GM12878 (cell line): ENCODE results near the gene CALM3. TPM values are rescaled to one million over a fixed set of nuclear protein-coding genes. Genes with fewer than 3 reads are reported as not detected.
A peak's percentile ranks its signal among the peaks of the same experiment; 100 is the strongest.

Experiments
- BCL3 ChIP-seq: IDR thresholded peaks from 2 replicates; pipeline ENCODE4 v1.6.1; 2011; ENCODE audit warnings: borderline replicate concordance, low read depth, mild to moderate bottlenecking, moderate library complexity, low read length; ENCODE audit not compliant: insufficient read depth, poor library complexity, severe bottlenecking
- CBX3 ChIP-seq: fragments of 200-600 bp; sonication (generic); IDR thresholded peaks from 2 replicates; pipeline ENCODE4 v1.6.1; 2016; ENCODE audit warnings: low read depth, borderline replicate concordance
- CHD4 ChIP-seq: fragments of 200-600 bp; sonication (generic); IDR thresholded peaks from 2 replicates; pipeline ENCODE4 v1.6.1; 2016; ENCODE audit warnings: mild to moderate bottlenecking
- CREM ChIP-seq: IDR thresholded peaks from 2 replicates; pipeline ENCODE4 v1.6.1; 2014; ENCODE audit warnings: antibody characterized with exemption, low read depth
- DPF2 ChIP-seq: fragments of 450-650 bp; IDR thresholded peaks from 2 replicates; pipeline ENCODE4 v1.6.1; 2017; ENCODE audit warnings: mild to moderate bottlenecking
- EED ChIP-seq: sonication (generic); IDR thresholded peaks from 2 replicates; pipeline ENCODE4 v1.6.1; 2016; ENCODE audit warnings: antibody characterized with exemption, low read depth
- EGR1 ChIP-seq, 2 experiments: IDR thresholded peaks; 1 replicate in 1 of 2; 2 replicates in 1 of 2; pipeline ENCODE4 v1.6.1; 2011 to 2012; ENCODE audit warnings: low read depth in 2 of 2, low read length in 2 of 2, borderline replicate concordance in 1 of 2, mild to moderate bottlenecking in 1 of 2, moderate library complexity in 1 of 2
- EP300 ChIP-seq, 2 experiments: fragments of 150-350 bp in 1 of 2; IDR thresholded peaks; 2 replicates each; pipeline ENCODE4 v1.6.1; 2011 to 2012; ENCODE audit warnings: low read depth in 2 of 2, low read length in 2 of 2, borderline replicate concordance in 1 of 2, improper control_type of control experiment in 1 of 2, inconsistent platforms in 1 of 2; ENCODE audit not compliant: control insufficient read depth in 1 of 2
- ESRRA ChIP-seq: IDR thresholded peaks from 2 replicates; pipeline ENCODE4 v1.6.1; 2012; ENCODE audit warnings: mild to moderate bottlenecking, low read length, improper control_type of control experiment
- EZH2 ChIP-seq: IDR thresholded peaks from 2 replicates; pipeline ENCODE4 v1.6.1; 2012; ENCODE audit warnings: low read depth, mild to moderate bottlenecking, control low read depth, inconsistent platforms, low read length, borderline replicate concordance; ENCODE audit not compliant: control insufficient read depth
- FOS ChIP-seq: IDR thresholded peaks from 3 replicates; pipeline ENCODE4 v1.6.1; 2011; ENCODE audit warnings: borderline replicate concordance; ENCODE audit not compliant: insufficient read length; ENCODE audit errors: extremely low read depth
- IRF4 ChIP-seq: IDR thresholded peaks from 2 replicates; pipeline ENCODE4 v1.6.1; 2011; ENCODE audit warnings: low read depth, low read length
- LARP7 ChIP-seq: fragments of 450-650 bp; IDR thresholded peaks from 2 replicates; pipeline ENCODE4 v1.6.1; 2017; ENCODE audit warnings: mild to moderate bottlenecking
- PAX5 ChIP-seq: IDR thresholded peaks from 2 replicates; pipeline ENCODE4 v1.6.1; 2011; ENCODE audit warnings: low read depth, low read length, borderline replicate concordance
- POLR2A ChIP-seq: IDR thresholded peaks from 2 replicates; pipeline ENCODE4 v1.6.1; 2011; ENCODE audit warnings: low read depth, mild to moderate bottlenecking, low read length
- SPI1 ChIP-seq: IDR thresholded peaks from 2 replicates; pipeline ENCODE4 v1.6.1; 2011; ENCODE audit warnings: low read depth, mild to moderate bottlenecking, low read length, moderate library complexity, borderline replicate concordance; ENCODE audit not compliant: insufficient read depth
- USF1 ChIP-seq: IDR thresholded peaks from 2 replicates; pipeline ENCODE4 v1.6.1; 2011; ENCODE audit warnings: borderline replicate concordance, low read depth, mild to moderate bottlenecking, moderate library complexity, mixed read lengths, low read length; ENCODE audit not compliant: insufficient read depth; ENCODE audit errors: extremely low read length
- ZNF217 ChIP-seq: fragments of 450-650 bp; IDR thresholded peaks from 2 replicates; pipeline ENCODE4 v1.6.1; 2017; ENCODE audit warnings: antibody characterized with exemption, mild to moderate bottlenecking
- polyA plus RNA-seq, 11 experiments: library from polyadenylated mRNA; depleted of rRNA in 4 of 11; unstranded in 6 of 11; stranded (reverse) in 5 of 11; fragments of >200 nt; fragmentation: Nextera tagmentation in 4 of 11; fragmentation: Illumina TruSeq in 1 of 11; extraction: Ambion mirVana in 4 of 11; extraction: Trizol in 1 of 11; gene quantifications; 1 replicate in 1 of 11; 2 replicates in 10 of 11; pipeline versions ENCODE4 v1.2.1 to v1.2.3, GENCODE V29; 2011 to 2016; ENCODE audit warnings: inconsistent platforms in 2 of 11, missing spikeins in 2 of 11, low read depth in 1 of 11
- total RNA-seq, 4 experiments: library from RNA; depleted of rRNA in 3 of 4; stranded (reverse); fragments of >200 nt in 3 of 4; fragmentation: Illumina TruSeq in 1 of 4; extraction: Trizol in 1 of 4; gene quantifications; 2 replicates each; pipeline versions ENCODE4 v1.2.1 to v1.2.3, GENCODE V29; 2013 to 2021
- TF ChIP-seq, protein P1 (sequence below): fragments of 450-650 bp; IDR thresholded peaks from 2 replicates; pipeline ENCODE4 v1.6.1; 2016; ENCODE audit warnings: mild to moderate bottlenecking
- TF ChIP-seq, protein P2 (sequence below): fragments of 450-650 bp; IDR thresholded peaks from 2 replicates; pipeline ENCODE4 v1.6.1; 2017; ENCODE audit warnings: borderline replicate concordance
- TF ChIP-seq, protein P3 (sequence below): fragments of 450-650 bp; conservative IDR thresholded peaks from 2 replicates; pipeline ENCODE4 v1.6.1; 2017; ENCODE audit warnings: mild to moderate bottlenecking, moderate library complexity

The CALM3 gene
- total and polyA plus RNA-seq, 10 of the 15 experiments (the other 5 are each of a cell fraction or from before 2014, with no cell fraction given): 164 to 849 (median 347) TPM

DNA sequence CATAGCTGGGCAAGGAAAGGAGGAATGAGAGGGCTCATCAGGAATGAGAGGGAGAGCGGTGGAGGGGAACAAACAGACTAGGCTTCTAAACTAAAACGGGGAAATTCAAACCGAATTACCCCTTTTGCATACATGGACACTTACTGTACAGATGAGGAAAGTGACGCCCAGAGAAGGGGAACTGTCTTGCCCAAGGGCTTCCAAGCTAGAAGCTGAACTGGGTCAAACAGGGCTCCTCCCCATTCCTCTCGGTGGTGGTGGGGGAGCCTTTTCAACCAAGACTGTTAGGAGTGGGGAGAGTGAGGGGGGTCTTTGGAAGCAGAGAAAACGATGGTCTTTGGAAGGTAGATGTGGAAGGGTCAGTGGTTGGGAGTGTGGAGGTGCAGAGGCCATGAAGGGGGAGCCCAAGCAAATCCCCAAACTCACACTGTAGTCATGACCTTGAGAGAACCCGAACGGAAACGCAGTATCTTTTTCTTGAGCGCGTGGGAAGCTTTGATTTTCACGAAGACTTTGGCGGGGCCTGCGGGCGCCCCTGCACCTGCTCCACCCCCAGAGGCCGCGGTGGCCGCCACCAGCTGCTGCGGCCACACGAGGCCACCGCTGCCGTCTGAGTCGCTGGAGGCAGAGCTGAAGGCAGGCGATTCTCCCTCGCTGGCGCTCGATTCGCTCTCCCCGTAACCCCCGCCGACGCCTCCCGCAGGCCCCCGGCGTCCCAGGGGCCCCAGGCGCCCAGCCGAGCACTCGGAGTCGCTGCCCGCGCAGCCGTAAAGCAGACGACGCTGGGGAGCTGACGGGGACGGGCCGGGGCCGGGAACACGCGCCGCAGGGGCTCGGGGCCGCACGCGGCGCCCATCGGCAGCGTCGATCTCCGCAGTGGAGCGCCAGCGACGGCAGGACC is 47.2 kb downstream of the CALM3 start (continued):
- TF ChIP-seq USF1 (no peak), ESRRA (0 out of 2 replicates have a peak, but pooled peaks have one; percentile 31), EGR1 (IDR thresholded peaks at IDR 0.05; ENCODE audit: borderline replicate concordance in 1 of 2, low read depth in 2 of 2, low read length in 2 of 2) (peak in 1 of 2 experiments; percentile 56; a peak in 1 of 3 replicates), CREM (no peak), POLR2A (no peak), PAX5 (peak; percentile 18; the same call in 1 of the 2 replicates), ZNF217 (no peak), DPF2 (0 out of 2 replicates have a peak, but pooled peaks have one; percentile 59), EED (no peak), BCL3 (no peak), CBX3 (no peak), SPI1 (peak; percentile 34; the same call in 1 of the 2 replicates), FOS (no peak), EZH2 (no peak), CHD4 (no peak), EP300 (IDR thresholded peaks at IDR 0.05; ENCODE audit: borderline replicate concordance in 1 of 2, control insufficient read depth in 1 of 2, low read depth in 2 of 2, low read length in 2 of 2) (0 out of 4 replicates have a peak, but pooled peaks of 1 of the 2 experiments have one; percentile 15), IRF4 (no peak), LARP7 (0 out of 2 replicates have a peak, but pooled peaks have one; percentile 29)
- TF ChIP-seq, protein P1, sequence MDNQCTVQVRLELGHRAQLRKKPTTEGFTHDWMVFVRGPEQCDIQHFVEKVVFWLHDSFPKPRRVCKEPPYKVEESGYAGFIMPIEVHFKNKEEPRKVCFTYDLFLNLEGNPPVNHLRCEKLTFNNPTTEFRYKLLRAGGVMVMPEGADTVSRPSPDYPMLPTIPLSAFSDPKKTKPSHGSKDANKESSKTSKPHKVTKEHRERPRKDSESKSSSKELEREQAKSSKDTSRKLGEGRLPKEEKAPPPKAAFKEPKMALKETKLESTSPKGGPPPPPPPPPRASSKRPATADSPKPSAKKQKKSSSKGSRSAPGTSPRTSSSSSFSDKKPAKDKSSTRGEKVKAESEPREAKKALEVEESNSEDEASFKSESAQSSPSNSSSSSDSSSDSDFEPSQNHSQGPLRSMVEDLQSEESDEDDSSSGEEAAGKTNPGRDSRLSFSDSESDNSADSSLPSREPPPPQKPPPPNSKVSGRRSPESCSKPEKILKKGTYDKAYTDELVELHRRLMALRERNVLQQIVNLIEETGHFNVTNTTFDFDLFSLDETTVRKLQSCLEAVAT: no peak
- TF ChIP-seq, protein P2, sequence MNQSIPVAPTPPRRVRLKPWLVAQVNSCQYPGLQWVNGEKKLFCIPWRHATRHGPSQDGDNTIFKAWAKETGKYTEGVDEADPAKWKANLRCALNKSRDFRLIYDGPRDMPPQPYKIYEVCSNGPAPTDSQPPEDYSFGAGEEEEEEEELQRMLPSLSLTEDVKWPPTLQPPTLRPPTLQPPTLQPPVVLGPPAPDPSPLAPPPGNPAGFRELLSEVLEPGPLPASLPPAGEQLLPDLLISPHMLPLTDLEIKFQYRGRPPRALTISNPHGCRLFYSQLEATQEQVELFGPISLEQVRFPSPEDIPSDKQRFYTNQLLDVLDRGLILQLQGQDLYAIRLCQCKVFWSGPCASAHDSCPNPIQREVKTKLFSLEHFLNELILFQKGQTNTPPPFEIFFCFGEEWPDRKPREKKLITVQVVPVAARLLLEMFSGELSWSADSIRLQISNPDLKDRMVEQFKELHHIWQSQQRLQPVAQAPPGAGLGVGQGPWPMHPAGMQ: no peak
- TF ChIP-seq, protein P3, sequence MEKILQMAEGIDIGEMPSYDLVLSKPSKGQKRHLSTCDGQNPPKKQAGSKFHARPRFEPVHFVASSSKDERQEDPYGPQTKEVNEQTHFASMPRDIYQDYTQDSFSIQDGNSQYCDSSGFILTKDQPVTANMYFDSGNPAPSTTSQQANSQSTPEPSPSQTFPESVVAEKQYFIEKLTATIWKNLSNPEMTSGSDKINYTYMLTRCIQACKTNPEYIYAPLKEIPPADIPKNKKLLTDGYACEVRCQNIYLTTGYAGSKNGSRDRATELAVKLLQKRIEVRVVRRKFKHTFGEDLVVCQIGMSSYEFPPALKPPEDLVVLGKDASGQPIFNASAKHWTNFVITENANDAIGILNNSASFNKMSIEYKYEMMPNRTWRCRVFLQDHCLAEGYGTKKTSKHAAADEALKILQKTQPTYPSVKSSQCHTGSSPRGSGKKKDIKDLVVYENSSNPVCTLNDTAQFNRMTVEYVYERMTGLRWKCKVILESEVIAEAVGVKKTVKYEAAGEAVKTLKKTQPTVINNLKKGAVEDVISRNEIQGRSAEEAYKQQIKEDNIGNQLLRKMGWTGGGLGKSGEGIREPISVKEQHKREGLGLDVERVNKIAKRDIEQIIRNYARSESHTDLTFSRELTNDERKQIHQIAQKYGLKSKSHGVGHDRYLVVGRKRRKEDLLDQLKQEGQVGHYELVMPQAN: no peak
